Measurements from ENCODE around the gene SBF2.

SBF2 gene

DNA sequence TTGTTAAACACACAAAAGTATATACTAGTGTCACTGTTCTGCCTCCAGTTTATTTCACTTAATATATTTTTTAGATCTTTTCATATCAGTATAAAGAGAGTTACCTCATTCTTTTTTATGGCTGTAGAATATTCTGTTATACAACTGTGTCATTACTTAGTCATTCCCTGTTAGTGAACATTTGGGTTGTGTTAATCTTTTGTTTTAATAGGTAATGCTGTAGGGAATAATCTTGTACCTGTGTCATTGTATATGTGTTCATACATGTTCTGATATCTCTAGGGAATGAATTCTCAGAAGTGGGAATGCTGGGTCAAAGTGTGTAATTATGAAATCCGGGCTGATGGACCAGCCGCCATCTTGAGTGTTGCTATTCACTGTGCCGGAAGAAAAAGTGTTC is 558.8 kb downstream of the SBF2 start:
- no peak for DNase-seq

DNA sequence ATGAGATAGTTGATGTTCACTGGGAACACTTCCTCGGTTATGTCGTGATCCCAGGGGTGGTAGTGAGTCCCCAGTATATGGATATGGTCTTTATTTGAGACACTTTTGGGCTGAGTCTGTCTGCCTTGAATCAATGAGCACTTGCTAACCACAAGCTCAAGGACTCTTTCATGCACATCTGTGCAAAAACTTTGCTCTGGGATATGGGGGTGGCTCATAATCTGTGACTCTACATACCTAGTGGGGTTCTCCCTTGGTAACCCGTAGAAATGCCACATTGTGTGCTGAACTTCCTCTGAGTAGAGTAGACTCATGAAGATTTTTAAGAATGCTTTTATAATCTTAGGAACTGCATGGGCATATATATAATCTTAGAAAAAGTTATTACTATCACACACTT is 560.8 kb downstream of the SBF2 start:
- no peak for DNase-seq

GRCh38 chr11:9732453-9732852 is 561.6 kb downstream of the SBF2 start:
- no peak for DNase-seq

- no peak for DNase-seq
Measured at GRCh38 chr11:9731256-9731655, 562.8 kb downstream of the SBF2 start.
